HepG2 (cell line): ENCODE results near the gene OSBPL5. TPM values are rescaled to one million over a fixed set of nuclear protein-coding genes. Genes with fewer than 3 reads are reported as not detected.

ENCODE experiments used
- ATAC-seq: fragments of 200-7000 bp; cut with Tn5 transposase; 3 replicates; pipeline ENCODE4 v1.9.1; 2020; ENCODE audit warnings: mild to moderate bottlenecking, moderate library complexity
- BruUV-seq: library from RNA; stranded (reverse); fragments of 400-500 nt; replicated peaks from 2 replicates; lab custom pipeline; 2021; lab: Mats Ljungman, UMichigan
- CTCF ChIA-PET: fragments of 300-600 bp; formaldehyde crosslinking; extraction: SDS; loops from one replicate; lab custom pipeline; 2021; ENCODE audit warnings: low total read pairs, inconsistent platforms, low intra/inter-chr PET ratio; lab: Yijun Ruan, JAX
- POLR2A ChIA-PET: fragments of 350-600 bp; sonication (Branson Sonifier 250); formaldehyde crosslinking; loops from one replicate; lab custom pipeline; 2020; ENCODE audit warnings: antibody characterized with exemption, inconsistent platforms; lab: Yijun Ruan, JAX
- DNase-seq: peaks from one replicate; pipeline ENCODE4 v3.0.0-alpha.2; 2015; ENCODE audit warnings: low spot score
- FAIRE-seq: peaks from 3 replicates; lab custom pipeline; 2011; peaks lifted over from hg19 to GRCh38; lab: Jason Lieb, UNC
- H2AFZ ChIP-seq: one replicate; pipeline ENCODE4 v1.6.1; 2011; ENCODE audit warnings: low read length, inconsistent platforms
- H3K27ac ChIP-seq: fragments of 300-600 bp; 3 replicates; pipeline ENCODE4 v1.8.0; 2011; ENCODE audit warnings: mixed run types, mild to moderate bottlenecking, mixed read lengths, low read length, inconsistent platforms; ENCODE audit not compliant: insufficient read depth; ENCODE audit errors: extremely low read length
- H3K27me3 ChIP-seq, 2 experiments: fragments of 200-600 bp in 1 of 2; 2 replicates in 1 of 2; 3 replicates in 1 of 2; pipeline versions ENCODE4 v1.6.0 to v1.8.0; 2011; ENCODE audit warnings: low read length in 2 of 2, mild to moderate bottlenecking in 2 of 2, moderate library complexity in 2 of 2, inconsistent platforms in 1 of 2; ENCODE audit not compliant: insufficient read depth in 2 of 2, control insufficient read depth in 1 of 2
- H3K36me3 ChIP-seq, 2 experiments: fragments of 200-600 bp in 1 of 2; replicated peaks in 1 of 2; 2 replicates in 1 of 2; 3 replicates in 1 of 2; pipeline versions ENCODE4 v1.5.1 to v1.8.0; 2011; ENCODE audit warnings: low read length in 2 of 2, inconsistent platforms in 1 of 2; ENCODE audit not compliant: insufficient read depth in 2 of 2, control insufficient read depth in 1 of 2
- H3K4me1 ChIP-seq: 2 replicates; pipeline ENCODE4 v1.5.1; 2012; ENCODE audit warnings: low read length, inconsistent platforms; ENCODE audit not compliant: insufficient read depth
- H3K4me2 ChIP-seq: 2 replicates; pipeline ENCODE4 v1.6.0; 2011; ENCODE audit warnings: low read depth, low read length, inconsistent platforms
- H3K4me3 ChIP-seq, 3 experiments: fragments of 200-600 bp in 1 of 3; sonication (generic), shearing (Covaris generic) in 1 of 3; replicated peaks in 1 of 3; 2 replicates each; pipeline ENCODE4 v1.5.1; 2011 to 2016; ENCODE audit warnings: low read length in 3 of 3, inconsistent platforms in 2 of 3, low read depth in 2 of 3, mild to moderate bottlenecking in 2 of 3, control low read depth in 1 of 3, mixed read lengths in 1 of 3; ENCODE audit not compliant: insufficient read depth in 1 of 3
- H3K79me2 ChIP-seq: one replicate; pipeline ENCODE4 v1.6.1; 2011; ENCODE audit warnings: low read length, inconsistent platforms; ENCODE audit not compliant: insufficient read depth
- H3K9ac ChIP-seq: 2 replicates; pipeline ENCODE4 v1.6.0; 2011; ENCODE audit warnings: mild to moderate bottlenecking, low read depth, low read length, inconsistent platforms; ENCODE audit not compliant: insufficient read depth
- H3K9me3 ChIP-seq: 2 replicates; pipeline ENCODE4 v1.5.1; 2012; ENCODE audit warnings: mild to moderate bottlenecking, low read length
- H4K20me1 ChIP-seq: 2 replicates; pipeline ENCODE4 v1.6.0; 2011; ENCODE audit warnings: inconsistent platforms, mild to moderate bottlenecking, low read length, moderate library complexity; ENCODE audit not compliant: insufficient read depth
- BHLHE40 ChIP-seq: IDR thresholded peaks from 2 replicates; pipeline ENCODE4 v1.6.1; 2011; ENCODE audit warnings: low read length, improper control_type of control experiment
- ETV5 ChIP-seq: IDR thresholded peaks from 2 replicates; pipeline ENCODE4 v1.6.1; 2018; ENCODE audit warnings: missing biosample characterization, missing genetic modification reagents, inconsistent platforms, borderline replicate concordance
- HMGA1 ChIP-seq: sonication (generic); formaldehyde crosslinking; conservative IDR thresholded peaks from 2 replicates; pipeline ENCODE4 v1.4.0; 2020; ENCODE audit warnings: missing genetic modification reagents
- SSRP1 ChIP-seq: IDR thresholded peaks from 2 replicates; pipeline ENCODE4 v1.6.1; 2016; ENCODE audit warnings: control low read depth
- WGBS: methylation state at CpG from one replicate; pipeline ENCODE4 v1.1.6; 2017; ENCODE audit warnings: low lambda C conversion rate; 5-methylcytosine and 5-hydroxymethylcytosine counted together
- in situ Hi-C: cut with HindIII; loops from 2 replicates; pipeline ENCODE4 v1.10.0; 2017; ENCODE audit warnings: low pct_unique_long_range_greater_than_20kb; ENCODE audit not compliant: extremely low pct_ligation_motif_present
- intact Hi-C: fragments of 100-400 bp; cut with micrococcal nuclease; formaldehyde crosslinking; loops from one replicate; pipeline ENCODE4 v1.10.0; 2022; ENCODE audit not compliant: unreplicated experiment
- polyA plus RNA-seq, 8 experiments: library from polyadenylated mRNA; depleted of rRNA in 3 of 8; stranded (reverse) in 7 of 8; unstranded in 1 of 8; fragments of >200 nt; fragmentation: Illumina TruSeq in 4 of 8; extraction: Trizol in 4 of 8; gene quantifications; 2 replicates each; pipeline versions ENCODE4 v1.2.1 to v1.2.3, GENCODE V29; 2011 to 2016; ENCODE audit warnings: low read depth in 4 of 8, missing spikeins in 1 of 8, mixed read lengths in 1 of 8; ENCODE audit not compliant: insufficient read depth in 1 of 8
- total RNA-seq, 5 experiments: library from RNA; depleted of rRNA; stranded (reverse); fragments of >200 nt; fragmentation: Illumina TruSeq; extraction: Trizol; gene quantifications; 2 replicates each; pipeline ENCODE4 v1.2.3, GENCODE V29; 2016; ENCODE audit warnings: low read depth in 1 of 5
- TF ChIP-seq, protein P1 (sequence below): fragments of 450-650 bp; IDR thresholded peaks from 2 replicates; pipeline ENCODE4 v1.6.1; 2016
- TF ChIP-seq, protein P2 (sequence below): sonication (generic); formaldehyde crosslinking; IDR thresholded peaks from 2 replicates; pipeline ENCODE4 v1.5.0; 2020; ENCODE audit warnings: mild to moderate bottlenecking, missing genetic modification reagents, borderline replicate concordance
- TF ChIP-seq, protein P3 (sequence below): sonication (generic); formaldehyde crosslinking; IDR thresholded peaks from 2 replicates; pipeline ENCODE4 v1.4.0; 2020; ENCODE audit warnings: missing genetic modification reagents, borderline replicate concordance

The OSBPL5 gene
- total and polyA plus RNA-seq, 2 of the 13 experiments (the other 11 are each of a cell fraction or from before 2014, with no cell fraction given): not detected

- ATAC-seq (no peak), DNase-seq (no peak), FAIRE-seq (no peak)
- TF ChIP-seq BHLHE40 (peak; percentile 38; the same call in 1 of the 2 replicates), ETV5 (CRISPR knock-in tag) (0 out of 2 replicates have a peak, but pooled peaks have one; percentile 20), HMGA1 (CRISPR knock-in tag) (no peak)
- TF ChIP-seq, protein P1, sequence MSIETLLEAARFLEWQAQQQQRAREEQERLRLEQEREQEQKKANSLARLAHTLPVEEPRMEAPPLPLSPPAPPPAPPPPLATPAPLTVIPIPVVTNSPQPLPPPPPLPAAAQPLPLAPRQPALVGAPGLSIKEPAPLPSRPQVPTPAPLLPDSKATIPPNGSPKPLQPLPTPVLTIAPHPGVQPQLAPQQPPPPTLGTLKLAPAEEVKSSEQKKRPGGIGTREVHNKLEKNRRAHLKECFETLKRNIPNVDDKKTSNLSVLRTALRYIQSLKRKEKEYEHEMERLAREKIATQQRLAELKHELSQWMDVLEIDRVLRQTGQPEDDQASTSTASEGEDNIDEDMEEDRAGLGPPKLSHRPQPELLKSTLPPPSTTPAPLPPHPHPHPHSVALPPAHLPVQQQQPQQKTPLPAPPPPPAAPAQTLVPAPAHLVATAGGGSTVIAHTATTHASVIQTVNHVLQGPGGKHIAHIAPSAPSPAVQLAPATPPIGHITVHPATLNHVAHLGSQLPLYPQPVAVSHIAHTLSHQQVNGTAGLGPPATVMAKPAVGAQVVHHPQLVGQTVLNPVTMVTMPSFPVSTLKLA: peak; percentile 63
- BruUV-seq: no TSS peak
- 4% methylated on average over 15 of the region's 15 CpGs for WGBS
- Histone ChIP-seq H4K20me1 (no peaks in the 10 kb centered on the region), H3K9me3 (no peaks in the 10 kb centered on the region), H3K9ac (no peak overlapping the region), H2AFZ (no peak overlapping the region), H3K27me3 (peaks cover 14 to 68% of the 10 kb centered on the region in 2 experiments; a peak in 4 of 5 replicates), H3K4me2 (no peak overlapping the region), H3K4me3 (no peak overlapping the region), H3K27ac (no peak overlapping the region), H3K4me1 (no peaks in the 10 kb centered on the region), H3K79me2 (no peaks in the 10 kb centered on the region), H3K36me3 (no peaks in the 10 kb centered on the region)
- intact Hi-C loops: no loop called here
- CTCF ChIA-PET: no interaction called here
- in situ Hi-C loops: no loop called here
- POLR2A ChIA-PET: no interaction called here
Measured at GRCh38 chr11:3095712-3096361, 69.3 kb downstream of the OSBPL5 start.

GRCh38 chr11:3094223-3094824, 70.8 kb downstream of the OSBPL5 start:
- Histone ChIP-seq H3K9me3 (no peaks in the 10 kb centered on the region), H3K27ac (no peak overlapping the region), H3K9ac (no peak overlapping the region), H2AFZ (no peak overlapping the region), H3K4me3 (no peak overlapping the region), H3K79me2 (no peaks in the 10 kb centered on the region), H3K36me3 (no peaks in the 10 kb centered on the region), H4K20me1 (no peaks in the 10 kb centered on the region), H3K4me2 (no peak overlapping the region), H3K4me1 (peaks cover 7% of the 10 kb centered on the region), H3K27me3 (peaks cover 13 to 67% of the 10 kb centered on the region in 2 experiments)
- BruUV-seq: no TSS peak
- intact Hi-C loops (loop anchor here (5.0 kb wide), 1 partner anchor 37 kb away; the partner anchor contains the start of gene CARS1), in situ Hi-C loops (loop anchor here (5.0 kb wide), 1 partner anchor 52 kb away; no protein-coding TSS in a partner anchor)
- WGBS: 79% methylated on average over 13 of the region's 21 CpGs
- TF ChIP-seq, protein P2, sequence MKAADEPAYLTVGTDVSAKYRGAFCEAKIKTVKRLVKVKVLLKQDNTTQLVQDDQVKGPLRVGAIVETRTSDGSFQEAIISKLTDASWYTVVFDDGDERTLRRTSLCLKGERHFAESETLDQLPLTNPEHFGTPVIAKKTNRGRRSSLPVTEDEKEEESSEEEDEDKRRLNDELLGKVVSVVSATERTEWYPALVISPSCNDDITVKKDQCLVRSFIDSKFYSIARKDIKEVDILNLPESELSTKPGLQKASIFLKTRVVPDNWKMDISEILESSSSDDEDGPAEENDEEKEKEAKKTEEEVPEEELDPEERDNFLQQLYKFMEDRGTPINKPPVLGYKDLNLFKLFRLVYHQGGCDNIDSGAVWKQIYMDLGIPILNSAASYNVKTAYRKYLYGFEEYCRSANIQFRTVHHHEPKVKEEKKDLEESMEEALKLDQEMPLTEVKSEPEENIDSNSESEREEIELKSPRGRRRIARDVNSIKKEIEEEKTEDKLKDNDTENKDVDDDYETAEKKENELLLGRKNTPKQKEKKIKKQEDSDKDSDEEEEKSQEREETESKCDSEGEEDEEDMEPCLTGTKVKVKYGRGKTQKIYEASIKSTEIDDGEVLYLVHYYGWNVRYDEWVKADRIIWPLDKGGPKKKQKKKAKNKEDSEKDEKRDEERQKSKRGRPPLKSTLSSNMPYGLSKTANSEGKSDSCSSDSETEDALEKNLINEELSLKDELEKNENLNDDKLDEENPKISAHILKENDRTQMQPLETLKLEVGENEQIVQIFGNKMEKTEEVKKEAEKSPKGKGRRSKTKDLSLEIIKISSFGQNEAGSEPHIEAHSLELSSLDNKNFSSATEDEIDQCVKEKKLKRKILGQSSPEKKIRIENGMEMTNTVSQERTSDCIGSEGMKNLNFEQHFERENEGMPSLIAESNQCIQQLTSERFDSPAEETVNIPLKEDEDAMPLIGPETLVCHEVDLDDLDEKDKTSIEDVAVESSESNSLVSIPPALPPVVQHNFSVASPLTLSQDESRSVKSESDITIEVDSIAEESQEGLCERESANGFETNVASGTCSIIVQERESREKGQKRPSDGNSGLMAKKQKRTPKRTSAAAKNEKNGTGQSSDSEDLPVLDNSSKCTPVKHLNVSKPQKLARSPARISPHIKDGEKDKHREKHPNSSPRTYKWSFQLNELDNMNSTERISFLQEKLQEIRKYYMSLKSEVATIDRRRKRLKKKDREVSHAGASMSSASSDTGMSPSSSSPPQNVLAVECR: no peak
- no peak for TF ChIP-seq SSRP1
- TF ChIP-seq, protein P3, sequence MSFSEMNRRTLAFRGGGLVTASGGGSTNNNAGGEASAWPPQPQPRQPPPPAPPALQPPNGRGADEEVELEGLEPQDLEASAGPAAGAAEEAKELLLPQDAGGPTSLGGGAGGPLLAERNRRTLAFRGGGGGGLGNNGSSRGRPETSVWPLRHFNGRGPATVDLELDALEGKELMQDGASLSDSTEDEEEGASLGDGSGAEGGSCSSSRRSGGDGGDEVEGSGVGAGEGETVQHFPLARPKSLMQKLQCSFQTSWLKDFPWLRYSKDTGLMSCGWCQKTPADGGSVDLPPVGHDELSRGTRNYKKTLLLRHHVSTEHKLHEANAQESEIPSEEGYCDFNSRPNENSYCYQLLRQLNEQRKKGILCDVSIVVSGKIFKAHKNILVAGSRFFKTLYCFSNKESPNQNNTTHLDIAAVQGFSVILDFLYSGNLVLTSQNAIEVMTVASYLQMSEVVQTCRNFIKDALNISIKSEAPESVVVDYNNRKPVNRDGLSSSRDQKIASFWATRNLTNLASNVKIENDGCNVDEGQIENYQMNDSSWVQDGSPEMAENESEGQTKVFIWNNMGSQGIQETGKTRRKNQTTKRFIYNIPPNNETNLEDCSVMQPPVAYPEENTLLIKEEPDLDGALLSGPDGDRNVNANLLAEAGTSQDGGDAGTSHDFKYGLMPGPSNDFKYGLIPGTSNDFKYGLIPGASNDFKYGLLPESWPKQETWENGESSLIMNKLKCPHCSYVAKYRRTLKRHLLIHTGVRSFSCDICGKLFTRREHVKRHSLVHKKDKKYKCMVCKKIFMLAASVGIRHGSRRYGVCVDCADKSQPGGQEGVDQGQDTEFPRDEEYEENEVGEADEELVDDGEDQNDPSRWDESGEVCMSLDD (CRISPR knock-in tag): no peak
- ATAC-seq (no peak), FAIRE-seq (no peak), DNase-seq (no peak)
- CTCF ChIA-PET: interaction anchor here (1.7 kb wide), 1 partner anchor 57 kb away, joined by 5 read pairs; no protein-coding TSS in a partner anchor
- POLR2A ChIA-PET: no interaction called here
